ENCODE measurements around the gene JPH4.

Gene JPH4

GRCh38 chr14:23522643-23523198 is 55.9 kb downstream of the JPH4 start:
- TF ChIP-seq CTCF (conservative IDR thresholded peaks at IDR 0.05; ENCODE audit: low read length) = no peak
- no peak overlapping the region for H3K4me3 ChIP-seq (ENCODE audit: low read length)
- no peak for DNase-seq (ENCODE audit: low read depth)

- H3K4me3 ChIP-seq (ENCODE audit: low read length) = no peak overlapping the region
- no peak for TF ChIP-seq CTCF (conservative IDR thresholded peaks at IDR 0.05; ENCODE audit: low read length)
- DNase-seq (ENCODE audit: low read depth) = no peak
Measured at GRCh38 chr14:23521785-23522640, 56.6 kb downstream of the JPH4 start.

- no peak for TF ChIP-seq CTCF (conservative IDR thresholded peaks at IDR 0.05; ENCODE audit: low read length)
- DNase-seq (ENCODE audit: low read depth) = no peak
- no peak overlapping the region for H3K4me3 ChIP-seq (ENCODE audit: low read length)
Measured at GRCh38 chr14:23520899-23521533, 57.6 kb downstream of the JPH4 start.

GRCh38 chr14:23518709-23519108 is 59.9 kb downstream of the JPH4 start:
- no peak for TF ChIP-seq CTCF (conservative IDR thresholded peaks at IDR 0.05; ENCODE audit: low read length)
- no peak overlapping the region for H3K4me3 ChIP-seq (ENCODE audit: low read length)
- DNase-seq (ENCODE audit: low read depth) = no peak

All from AG10803 (cell line).